GM18526 (cell line): ENCODE results near the gene TRA2B.

Experiments used
- POLR2A ChIP-seq: IDR thresholded peaks from 3 replicates; pipeline ENCODE4 v1.6.1; 2011; ENCODE audit not compliant: insufficient read length; ENCODE audit errors: extremely low read depth

Gene TRA2B

DNA sequence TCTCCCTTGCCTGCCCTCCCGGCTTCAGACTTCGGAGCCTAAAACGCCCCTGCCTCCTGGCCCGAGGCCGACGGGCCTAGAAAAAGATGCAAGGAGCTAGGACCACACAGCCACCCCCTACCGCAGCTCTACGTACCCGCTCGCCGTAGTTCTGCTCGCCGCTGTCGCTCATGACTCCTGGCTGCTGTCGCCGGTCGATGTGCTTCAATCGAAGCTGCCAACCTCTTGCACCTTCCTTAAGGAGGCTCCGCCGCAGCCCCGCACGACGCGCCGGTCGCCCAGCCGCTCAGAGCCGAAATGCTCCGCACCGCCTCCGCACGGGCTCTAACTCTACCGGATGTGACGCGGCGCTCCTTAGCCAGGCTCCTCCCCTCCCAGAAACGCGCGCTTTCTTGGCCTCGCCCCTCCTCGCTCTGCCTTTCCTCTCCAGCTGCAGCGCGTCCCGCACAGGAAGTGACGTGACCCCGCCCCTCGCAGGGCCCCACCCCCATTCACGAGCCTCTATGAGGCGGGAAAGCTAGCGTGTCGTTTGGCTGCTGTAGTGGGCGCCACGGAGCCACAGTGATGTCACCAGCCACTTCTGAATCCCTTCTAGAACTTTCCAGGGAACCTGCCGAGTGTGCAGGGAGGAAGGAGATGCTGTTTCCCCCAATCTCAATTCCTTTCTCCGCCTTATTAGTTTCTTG is at the start of gene TRA2B:
TRA2B (minus strand) TSS at position 326 of the 686 bp plus-strand sequence; CDS start at position 172, 154 bp downstream.
- peak; percentile 100 for TF ChIP-seq POLR2A

DNA sequence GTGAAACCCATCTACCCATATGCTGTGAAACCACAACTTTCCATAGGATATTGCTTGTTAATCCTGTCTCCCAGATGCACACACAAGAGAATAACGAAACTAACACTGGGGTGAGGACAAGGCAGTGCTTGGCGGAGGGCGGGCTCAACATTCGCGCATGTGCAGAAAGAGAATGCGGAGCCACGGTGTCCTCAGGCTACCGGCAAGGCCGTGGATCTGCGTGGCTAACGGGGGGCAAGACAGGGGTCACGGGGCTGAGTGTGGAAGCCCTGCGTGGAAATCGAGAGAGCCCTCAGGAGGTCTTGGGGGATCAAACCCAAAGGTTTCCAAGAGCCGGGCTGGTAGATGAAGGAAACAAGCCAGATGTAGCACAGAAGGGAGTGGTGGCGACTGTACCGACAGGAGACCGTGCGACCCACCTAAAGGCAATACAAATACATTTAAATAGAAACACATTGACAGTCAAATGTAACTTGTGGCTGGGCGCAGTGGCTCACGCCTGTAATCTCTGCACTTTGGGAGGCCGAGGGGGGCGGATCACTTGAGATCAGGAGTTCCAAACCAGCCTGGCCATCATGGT is 48.5 kb upstream of the TRA2B start:
- TF ChIP-seq POLR2A = no peak

GRCh38 chr3:185984203-185984602 is 46.4 kb upstream of the TRA2B start:
- no peak for TF ChIP-seq POLR2A

DNA sequence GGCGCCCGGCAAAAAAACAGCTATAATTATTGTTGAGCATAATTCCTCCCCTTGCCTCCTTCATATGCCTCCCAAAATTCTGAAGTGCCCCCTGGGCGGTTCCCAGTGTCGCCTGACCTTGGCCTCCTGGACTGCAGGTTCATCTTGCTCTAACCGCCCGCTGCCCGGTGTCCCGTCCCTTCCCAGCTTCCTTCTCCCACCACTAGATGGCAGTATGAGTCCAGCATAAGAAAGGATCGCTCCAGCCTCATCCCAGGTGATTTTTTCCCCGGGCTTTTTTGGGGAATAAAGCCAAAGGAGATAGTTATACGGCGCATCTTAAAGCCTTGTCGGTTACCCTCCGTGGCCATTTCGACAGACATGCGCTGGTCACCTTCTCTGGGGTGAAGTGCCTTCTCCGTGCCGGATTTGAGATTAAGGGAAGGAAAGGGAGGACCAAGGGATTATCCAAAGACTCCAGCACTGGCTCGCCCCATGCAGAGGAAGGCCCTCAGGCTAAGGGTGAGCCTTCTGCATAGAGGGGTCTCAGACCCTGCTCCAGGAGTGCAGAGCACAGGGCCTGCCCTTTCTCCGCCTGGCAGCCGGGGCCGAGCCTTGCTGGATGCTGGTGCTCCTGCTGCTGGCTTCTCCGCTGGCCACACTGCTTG is 45.8 kb upstream of the TRA2B start:
- TF ChIP-seq POLR2A = no peak

DNA sequence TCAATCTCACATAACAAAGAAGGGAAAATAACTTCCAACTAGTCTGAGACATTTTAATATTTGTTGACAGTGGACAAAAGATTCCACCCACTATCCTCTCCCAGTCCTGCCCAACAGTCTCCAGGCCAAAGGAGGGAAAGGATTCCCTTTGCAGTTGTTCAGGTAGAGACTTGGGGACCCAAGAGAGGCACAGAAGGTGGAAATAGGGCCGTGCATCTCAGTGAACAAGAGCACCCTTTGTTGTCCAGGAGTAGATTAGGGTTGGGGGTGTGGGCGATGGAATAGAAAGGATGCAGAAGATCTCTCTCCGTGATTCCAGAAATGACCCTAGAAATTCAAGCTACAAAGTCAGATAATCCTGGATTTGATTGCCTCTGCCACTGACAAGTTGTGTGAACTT is 44.8 kb upstream of the TRA2B start:
- TF ChIP-seq POLR2A = no peak

DNA sequence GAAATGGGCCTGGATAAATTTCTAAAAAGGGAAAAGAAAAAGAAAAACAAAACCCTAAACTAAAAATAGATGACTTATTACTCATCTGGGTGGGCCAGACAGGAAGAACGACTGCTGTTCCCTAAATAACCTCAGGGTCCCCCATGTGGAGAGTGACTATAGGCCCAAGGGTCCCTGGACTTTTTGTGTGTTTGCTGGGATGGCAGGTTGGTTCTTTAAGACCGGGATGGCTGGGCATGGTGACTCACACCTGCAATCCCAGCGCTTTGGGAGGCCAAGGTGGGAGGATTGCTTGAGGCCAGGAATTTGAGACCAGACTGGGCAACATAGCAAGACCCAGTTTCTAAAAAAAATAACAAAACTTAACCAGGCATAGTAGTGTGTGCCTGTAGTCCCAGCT is 43.8 kb upstream of the TRA2B start:
- TF ChIP-seq POLR2A = no peak

DNA sequence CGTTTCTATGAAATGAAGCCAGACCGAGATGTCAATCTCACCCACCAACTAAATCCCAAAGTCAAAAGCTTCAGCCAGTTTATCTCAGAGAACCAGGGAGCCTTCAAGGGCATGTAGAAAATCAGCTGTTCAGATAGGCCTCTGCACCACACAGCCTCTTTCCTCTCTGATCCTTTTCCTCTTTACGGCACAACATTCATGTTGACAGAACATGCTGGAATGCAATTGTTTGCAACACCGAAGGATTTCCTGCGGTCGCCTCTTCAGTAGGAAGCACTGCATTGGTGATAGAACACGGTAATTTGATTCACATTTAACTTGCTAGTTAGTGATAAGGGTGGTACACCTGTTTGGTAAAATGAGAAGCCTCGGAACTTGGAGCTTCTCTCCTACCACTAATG is 41.9 kb upstream of the TRA2B start:
- no peak for TF ChIP-seq POLR2A

GRCh38 chr3:185978516-185978915 is 40.7 kb upstream of the TRA2B start:
- no peak for TF ChIP-seq POLR2A

DNA sequence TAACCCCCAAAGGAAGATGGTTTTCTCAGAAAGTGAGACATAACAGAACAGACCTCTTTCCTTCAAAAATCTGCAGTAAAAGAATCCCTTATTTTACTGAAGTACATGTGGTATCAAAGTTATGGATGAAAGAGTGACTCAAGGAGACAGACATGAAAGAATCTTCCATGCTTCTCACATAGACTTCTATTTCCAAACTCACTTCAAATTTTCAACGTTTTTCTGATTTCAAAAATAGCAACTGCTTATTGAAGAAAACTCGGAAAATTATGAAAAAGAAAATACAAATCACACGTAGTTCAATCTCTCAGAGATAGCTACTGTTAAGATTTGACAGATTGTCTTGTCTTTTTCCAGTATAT is 39.8 kb upstream of the TRA2B start:
- no peak for TF ChIP-seq POLR2A

- no peak for TF ChIP-seq POLR2A
Measured at GRCh38 chr3:185976977-185977678, 39.3 kb upstream of the TRA2B start.

DNA sequence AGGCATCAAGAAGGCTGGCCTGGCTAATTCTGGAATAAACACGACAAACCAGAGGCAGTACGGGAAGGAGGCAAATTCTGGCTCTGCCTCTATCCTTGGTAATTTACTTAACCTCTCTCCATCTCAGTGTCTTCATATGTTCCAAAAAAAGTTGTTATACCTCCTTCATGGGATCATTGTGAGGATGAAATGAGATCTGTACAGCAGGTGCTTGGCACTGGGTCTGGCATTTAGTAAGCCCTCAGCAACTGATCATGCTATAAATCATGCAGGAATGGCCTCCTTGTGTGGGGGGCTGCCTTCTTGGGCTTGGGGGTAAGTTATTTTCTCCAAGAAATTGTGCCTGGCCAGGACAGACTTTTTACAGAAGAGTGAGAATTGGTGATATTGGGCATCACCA is 38.3 kb upstream of the TRA2B start:
- TF ChIP-seq POLR2A = no peak

DNA sequence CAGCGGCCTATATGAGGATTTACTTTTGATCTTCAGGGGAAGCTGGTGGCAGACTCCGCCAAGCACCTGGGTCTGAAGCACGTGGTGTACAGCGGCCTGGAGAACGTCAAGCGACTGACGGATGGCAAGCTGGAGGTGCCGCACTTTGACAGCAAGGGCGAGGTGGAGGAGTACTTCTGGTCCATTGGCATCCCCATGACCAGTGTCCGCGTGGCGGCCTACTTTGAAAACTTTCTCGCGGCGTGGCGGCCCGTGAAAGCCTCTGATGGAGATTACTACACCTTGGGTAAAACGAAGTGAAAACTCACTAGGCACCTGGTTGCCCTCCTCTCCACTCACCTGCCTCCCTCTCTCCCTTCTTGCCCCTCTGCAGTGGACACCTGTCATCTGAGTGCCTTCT is 33.8 kb upstream of the TRA2B start:
- TF ChIP-seq POLR2A = no peak

GRCh38 chr3:185968168-185968567 is 30.4 kb upstream of the TRA2B start:
- no peak for TF ChIP-seq POLR2A

DNA sequence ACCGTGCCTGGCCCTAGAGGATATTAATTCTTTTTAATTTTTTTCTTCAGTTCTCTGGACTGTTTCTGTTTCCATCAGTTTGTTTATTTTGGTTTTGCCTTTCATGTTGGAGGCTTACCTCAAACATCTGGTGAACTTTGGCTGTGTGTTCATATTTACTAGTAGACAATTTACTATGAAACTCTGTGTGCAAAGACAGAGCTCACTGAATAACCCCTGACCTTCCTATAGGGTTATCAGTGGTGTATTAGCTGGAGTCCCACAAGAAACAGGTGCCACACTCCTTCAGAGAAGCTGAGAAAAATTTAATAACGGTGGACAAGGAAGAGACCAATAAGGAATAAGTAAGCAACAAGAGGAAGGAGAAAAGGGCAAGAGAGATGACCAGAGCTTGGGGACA is 28.8 kb upstream of the TRA2B start:
- TF ChIP-seq POLR2A = no peak

DNA sequence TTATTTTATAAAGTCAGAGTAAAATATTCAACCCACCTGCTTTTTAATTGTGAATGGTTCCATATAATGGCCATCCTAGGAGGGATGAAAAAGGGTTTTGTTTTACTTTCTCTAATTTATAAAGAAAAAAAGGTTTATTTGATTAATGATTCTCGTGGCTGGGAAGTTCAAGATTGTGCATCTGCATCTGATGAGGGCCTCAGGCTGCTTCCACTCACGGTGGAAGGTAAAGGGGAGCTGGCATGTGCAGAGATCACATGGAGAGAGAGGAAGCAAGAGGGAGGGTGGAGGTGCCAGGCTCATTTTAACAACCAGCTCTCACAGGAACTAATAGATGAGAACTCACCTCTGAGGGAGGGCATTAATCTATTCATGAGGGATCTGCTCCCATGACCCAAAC is 27.7 kb upstream of the TRA2B start:
- TF ChIP-seq POLR2A = no peak

DNA sequence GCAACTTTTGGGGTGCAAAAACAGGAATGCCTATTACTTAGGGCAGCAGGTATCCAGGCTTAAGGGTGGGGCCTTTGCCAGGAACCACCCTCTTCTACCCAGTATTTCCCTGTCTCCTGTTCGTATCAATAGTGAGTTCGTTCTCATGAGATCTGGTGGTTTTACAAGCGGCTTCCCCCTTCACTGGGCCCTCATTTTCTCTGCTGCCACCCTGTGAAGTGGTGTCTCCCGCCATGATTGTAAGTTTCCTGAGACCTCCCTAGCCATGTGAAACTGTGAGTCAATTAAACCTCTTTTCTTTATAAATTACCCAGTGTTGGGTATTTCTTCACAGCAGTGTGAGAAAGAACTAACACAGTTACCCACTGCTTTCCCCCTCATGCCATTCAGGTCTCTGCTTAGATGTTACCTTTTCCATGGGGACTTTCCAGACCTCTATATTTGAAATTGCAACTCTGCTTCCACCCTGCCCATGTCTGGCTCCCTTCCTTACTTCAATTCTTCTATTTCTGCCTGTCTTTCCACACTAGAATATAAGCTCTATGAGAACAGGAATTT is 23.9 kb upstream of the TRA2B start:
- TF ChIP-seq POLR2A = no peak
